Stimulated activated naive CD8-positive, alpha-beta T cell treated with anti-CD3 and anti-CD28 coated beads, Interleukin-15, Interleukin-2, amounts not matched to agents 100 ng/mL and 50 ng/mL, for 24 hours (primary cell): ENCODE measurements around the gene CNTNAP2.
"Not testable (repeated sequence)": the region's sequence is repeated elsewhere in the genome, so short reads cannot be mapped to it uniquely, and the experiment has no call there.

Experiments used
- H3K27ac Mint-ChIP-seq: one replicate; pipeline ENCODE4 v1.8.0; 2021; ENCODE audit warnings: mild to moderate bottlenecking, mixed read lengths
- H3K27me3 Mint-ChIP-seq: one replicate; pipeline ENCODE4 v1.8.0; 2021; ENCODE audit warnings: mixed read lengths
- H3K36me3 Mint-ChIP-seq: one replicate; pipeline ENCODE4 v1.8.0; 2021; ENCODE audit warnings: low read depth, mixed read lengths
- H3K4me1 Mint-ChIP-seq: one replicate; pipeline ENCODE4 v1.8.0; 2021; ENCODE audit warnings: low read depth, mixed read lengths
- H3K4me3 Mint-ChIP-seq: one replicate; pipeline ENCODE4 v1.8.0; 2021; ENCODE audit warnings: mild to moderate bottlenecking, mixed read lengths
- H3K9me3 Mint-ChIP-seq: one replicate; pipeline ENCODE4 v1.8.0; 2021; ENCODE audit warnings: mixed read lengths

Gene CNTNAP2

DNA sequence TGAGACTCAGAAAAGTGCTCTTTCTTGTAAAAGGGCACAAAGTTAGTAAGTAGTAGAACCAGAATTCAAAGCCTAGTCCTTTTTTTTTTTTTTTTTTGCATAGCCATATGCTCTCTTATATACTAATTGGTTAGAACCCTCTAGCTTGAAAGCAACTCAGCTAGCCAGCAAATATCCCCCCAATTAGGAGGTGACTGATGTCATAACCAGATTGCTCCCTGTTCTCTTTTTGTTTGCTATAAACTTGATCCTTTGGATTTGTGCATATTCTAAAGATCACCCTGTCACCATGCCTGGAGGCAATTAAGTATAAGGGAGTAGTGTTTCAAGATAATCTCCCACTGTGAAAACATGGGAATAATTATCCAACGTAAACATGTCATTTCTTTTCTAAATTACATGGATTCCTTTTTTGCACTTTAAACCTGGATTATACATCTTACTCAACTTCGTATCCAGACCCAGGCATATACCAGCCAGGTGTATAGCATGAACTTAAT, 963.4 kb downstream of the CNTNAP2 start:
- Mint-ChIP-seq H3K4me1 (no peaks in the 10 kb centered on the region), H3K9me3 (peaks cover 9% of the 10 kb centered on the region), H3K27me3 (no peaks in the 10 kb centered on the region), H3K4me3 (no peak overlapping the region), H3K27ac (no peak overlapping the region), H3K36me3 (no peaks in the 10 kb centered on the region)

DNA sequence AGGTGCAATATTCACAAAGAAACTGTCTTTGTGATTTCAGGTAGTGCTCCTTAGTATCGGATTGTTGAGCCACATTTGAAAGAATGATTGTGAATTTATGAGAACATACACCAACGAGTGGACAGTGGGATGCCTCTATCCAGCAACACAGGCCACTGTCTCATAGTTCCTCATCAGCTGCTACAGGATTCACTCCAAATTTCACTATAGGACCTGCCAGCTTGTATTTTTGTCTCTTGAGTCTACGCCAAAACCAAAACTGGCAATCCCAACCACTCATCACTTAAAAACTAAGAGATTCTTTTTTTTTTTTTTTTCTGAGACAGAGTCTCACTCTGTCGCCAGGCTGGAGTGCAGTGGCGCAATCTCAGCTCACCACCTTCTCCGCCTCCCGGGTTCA, 964.5 kb downstream of the CNTNAP2 start:
- Mint-ChIP-seq H3K27ac (no peak overlapping the region), H3K27me3 (no peaks in the 10 kb centered on the region), H3K9me3 (peaks cover 13% of the 10 kb centered on the region), H3K4me1 (no peaks in the 10 kb centered on the region), H3K4me3 (no peak overlapping the region), H3K36me3 (no peaks in the 10 kb centered on the region)

DNA sequence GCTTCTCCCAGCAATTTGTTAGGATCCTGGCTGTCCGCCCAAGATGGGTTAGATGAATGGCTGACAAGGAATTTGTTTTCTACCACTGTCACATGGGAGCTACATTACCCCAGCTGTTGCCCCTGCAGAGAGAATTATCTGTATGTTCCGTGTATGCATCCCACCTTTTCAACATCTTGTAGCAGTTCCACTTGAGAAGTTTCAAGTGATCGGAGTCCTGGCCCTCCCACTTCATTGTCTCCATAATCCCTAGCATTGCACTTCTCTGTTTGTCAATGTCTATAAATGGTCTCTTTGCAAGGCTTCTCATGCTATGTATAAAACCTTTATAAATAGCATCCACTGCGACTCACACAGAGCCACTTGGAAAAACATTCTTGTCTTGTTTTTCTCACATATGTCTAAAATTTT, 972.5 kb downstream of the CNTNAP2 start:
- Mint-ChIP-seq H3K27me3 (no peaks in the 10 kb centered on the region), H3K9me3 (peaks cover 3% of the 10 kb centered on the region), H3K36me3 (no peaks in the 10 kb centered on the region), H3K27ac (no peak overlapping the region), H3K4me1 (no peaks in the 10 kb centered on the region), H3K4me3 (no peak overlapping the region)

DNA sequence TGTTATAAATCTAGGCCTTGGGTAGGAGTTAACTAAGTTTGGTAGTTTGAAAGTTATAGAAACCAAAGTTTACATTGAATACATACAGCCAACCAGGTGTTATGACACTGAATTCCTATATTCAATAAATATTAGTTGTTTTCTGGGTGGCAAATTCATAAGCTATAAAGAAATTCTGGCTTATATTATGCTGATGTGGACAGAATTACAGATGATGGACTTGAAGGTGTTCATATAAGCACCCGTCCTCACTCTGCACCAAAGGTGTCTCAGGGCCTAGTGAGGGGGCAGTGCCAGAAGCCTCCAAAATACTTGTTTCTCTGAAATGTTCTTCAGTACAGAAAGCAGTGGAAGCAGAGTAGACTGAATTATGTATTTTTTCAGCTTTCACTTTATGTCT, 973.0 kb downstream of the CNTNAP2 start:
- H3K27ac Mint-ChIP-seq = no peak overlapping the region
- peaks cover 3% of the 10 kb centered on the region for H3K9me3 Mint-ChIP-seq
- no peaks in the 10 kb centered on the region for H3K27me3 Mint-ChIP-seq
- H3K4me3 Mint-ChIP-seq = no peak overlapping the region
- no peaks in the 10 kb centered on the region for H3K36me3 Mint-ChIP-seq
- H3K4me1 Mint-ChIP-seq = no peaks in the 10 kb centered on the region

DNA sequence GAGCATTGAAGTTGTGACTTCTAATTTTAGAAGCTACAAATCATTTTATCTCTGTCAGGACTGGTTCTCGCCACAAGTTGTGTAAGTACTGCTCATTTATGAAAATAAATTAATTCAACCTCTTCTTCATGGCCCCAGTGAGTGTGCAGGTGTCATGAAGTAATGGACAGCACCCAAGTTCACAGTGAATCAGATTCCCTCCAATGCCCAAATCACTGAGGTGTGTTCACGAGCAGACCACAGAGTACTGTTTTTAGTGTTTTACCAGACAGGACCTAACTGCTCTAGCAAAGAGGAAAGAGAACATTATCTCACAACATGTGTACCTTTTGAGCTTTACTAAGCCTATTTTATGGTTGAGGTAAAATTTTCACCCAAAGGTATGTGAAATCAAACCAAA, 980.0 kb downstream of the CNTNAP2 start:
- H3K36me3 Mint-ChIP-seq = no peaks in the 10 kb centered on the region
- no peak overlapping the region for H3K4me3 Mint-ChIP-seq
- H3K27me3 Mint-ChIP-seq = no peaks in the 10 kb centered on the region
- no peak overlapping the region for H3K27ac Mint-ChIP-seq
- H3K4me1 Mint-ChIP-seq = no peaks in the 10 kb centered on the region
- peaks cover 15% of the 10 kb centered on the region for H3K9me3 Mint-ChIP-seq

DNA sequence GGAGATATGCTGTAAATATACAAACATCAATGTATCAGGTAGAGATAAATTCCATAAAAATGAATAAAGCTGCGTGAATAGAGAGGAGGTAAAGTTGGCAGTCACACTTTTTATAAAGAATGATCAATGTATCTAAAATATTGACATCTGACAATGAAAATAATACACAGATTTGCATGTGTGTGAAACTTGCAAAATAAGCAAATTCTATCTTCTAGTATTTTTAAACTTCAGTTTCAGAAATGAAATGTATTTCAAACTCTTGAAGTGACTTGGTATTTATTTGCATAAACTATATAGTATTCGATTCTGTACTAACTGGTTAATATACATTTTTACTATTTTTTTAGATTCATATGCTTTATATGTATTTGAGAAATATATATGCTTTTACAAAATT, 986.6 kb downstream of the CNTNAP2 start:
- Mint-ChIP-seq H3K36me3 (no peaks in the 10 kb centered on the region), H3K27ac (no peak overlapping the region), H3K4me3 (no peak overlapping the region), H3K9me3 (peaks cover 17% of the 10 kb centered on the region), H3K27me3 (no peaks in the 10 kb centered on the region), H3K4me1 (no peaks in the 10 kb centered on the region)

DNA sequence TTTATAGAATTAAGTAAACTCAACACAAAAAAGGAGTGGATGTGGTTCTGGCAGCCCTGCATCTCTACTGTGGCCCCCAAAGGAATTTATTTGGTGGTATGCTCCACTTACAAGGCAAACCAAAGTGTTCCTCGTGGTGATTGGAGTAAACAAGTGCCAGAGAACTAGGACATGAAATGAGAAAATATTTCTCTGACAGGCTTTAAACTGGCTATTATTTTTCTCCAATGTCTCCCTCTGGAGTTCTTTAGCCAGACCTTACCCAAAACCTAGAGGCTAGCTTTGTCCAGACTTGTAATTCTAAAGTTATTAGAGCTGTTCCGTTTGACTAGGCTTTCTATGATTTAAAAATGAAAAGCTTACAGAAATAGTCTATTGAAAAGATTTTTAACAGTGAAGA, 990.1 kb downstream of the CNTNAP2 start:
- Mint-ChIP-seq H3K27me3 (no peaks in the 10 kb centered on the region), H3K4me3 (no peak overlapping the region), H3K4me1 (no peaks in the 10 kb centered on the region), H3K36me3 (no peaks in the 10 kb centered on the region), H3K9me3 (peaks cover 24% of the 10 kb centered on the region), H3K27ac (no peak overlapping the region)

DNA sequence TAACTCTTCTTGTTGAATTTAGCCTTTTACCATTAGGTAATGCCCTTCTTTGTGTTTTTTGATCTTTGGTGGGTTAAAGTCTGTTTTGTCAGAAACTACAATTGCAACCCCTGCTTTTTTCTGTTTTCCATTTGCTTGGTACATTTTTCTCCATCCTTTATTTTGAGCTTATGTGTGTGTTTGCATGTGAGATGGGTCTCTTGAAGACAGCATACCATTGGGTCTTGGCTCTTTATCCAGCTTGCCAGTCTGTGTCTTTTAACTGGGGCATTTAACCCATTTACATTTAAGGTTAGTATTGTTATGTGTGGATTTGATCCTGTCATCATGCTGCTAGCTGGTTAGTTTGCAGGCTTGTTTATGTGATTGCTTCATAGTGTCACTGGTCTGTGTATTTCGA, 997.9 kb downstream of the CNTNAP2 start:
- not testable (repeated sequence) for H3K4me1 Mint-ChIP-seq, H3K27ac Mint-ChIP-seq, H3K27me3 Mint-ChIP-seq, H3K36me3 Mint-ChIP-seq, H3K4me3 Mint-ChIP-seq
- peaks cover 39% of the 10 kb centered on the region for H3K9me3 Mint-ChIP-seq

DNA sequence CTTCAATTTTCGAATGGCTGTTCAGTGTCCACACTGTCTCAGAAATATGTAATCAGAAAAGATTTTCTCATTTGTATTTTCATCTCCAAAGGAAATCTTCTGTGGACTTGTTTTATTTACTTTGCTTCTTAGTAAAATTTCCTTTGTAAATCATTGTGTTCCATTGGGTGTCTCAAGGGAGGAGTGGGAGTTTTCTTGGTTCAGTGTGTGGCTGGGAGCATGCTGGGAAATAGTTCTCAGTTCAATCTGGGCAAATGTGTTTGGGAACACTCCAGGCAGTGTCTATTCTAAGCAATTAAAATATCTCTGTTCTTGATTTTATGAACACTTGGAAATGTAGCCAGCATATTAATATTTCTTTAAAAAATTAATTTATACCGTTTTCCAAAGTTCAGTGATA, 1019.8 kb downstream of the CNTNAP2 start:
- Mint-ChIP-seq H3K4me3 (no peak overlapping the region), H3K27me3 (no peaks in the 10 kb centered on the region), H3K9me3 (peaks cover 10% of the 10 kb centered on the region), H3K36me3 (no peaks in the 10 kb centered on the region), H3K27ac (no peak overlapping the region), H3K4me1 (no peaks in the 10 kb centered on the region)

DNA sequence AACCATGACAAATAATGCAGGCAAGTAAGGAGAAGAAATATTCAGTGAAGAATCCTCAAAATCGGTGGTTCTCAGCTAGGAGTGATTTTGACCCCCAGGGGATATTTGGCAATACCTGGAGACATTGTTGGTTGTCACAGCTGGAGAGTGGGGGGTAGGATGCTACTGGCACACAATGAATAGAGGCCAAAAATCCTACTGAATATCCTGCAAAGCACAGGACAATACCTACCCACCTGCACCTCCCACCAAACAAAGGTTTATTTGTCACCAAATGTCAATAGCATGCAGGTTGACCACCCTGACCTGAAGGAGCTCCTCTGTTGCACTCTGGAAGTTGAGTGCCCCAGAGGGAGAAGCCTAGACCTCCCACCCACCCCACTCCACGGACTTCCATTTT, 1028.6 kb downstream of the CNTNAP2 start:
- Mint-ChIP-seq H3K36me3 (no peaks in the 10 kb centered on the region), H3K9me3 (peaks cover 10% of the 10 kb centered on the region), H3K27me3 (no peaks in the 10 kb centered on the region), H3K27ac (no peak overlapping the region), H3K4me1 (no peaks in the 10 kb centered on the region), H3K4me3 (no peak overlapping the region)

DNA sequence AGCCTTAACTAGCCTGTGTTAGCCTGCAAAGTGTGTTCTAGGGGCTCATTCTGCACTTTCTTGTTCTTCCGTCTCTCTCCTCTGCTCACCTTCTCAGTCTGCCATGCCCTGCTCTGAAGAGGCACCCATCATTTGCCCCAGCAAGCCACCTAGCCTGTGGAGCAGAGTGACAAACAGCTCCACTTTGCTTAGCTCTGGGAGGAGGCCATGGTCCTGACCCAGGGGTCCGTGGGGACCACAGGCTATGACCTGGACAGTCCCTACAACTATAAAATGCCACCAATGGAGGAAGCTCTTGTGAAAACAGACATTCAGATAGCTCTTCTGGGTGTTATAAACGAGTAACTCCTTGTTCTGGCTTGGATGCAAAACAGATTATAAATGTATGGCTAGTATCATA, 1029.6 kb downstream of the CNTNAP2 start:
- Mint-ChIP-seq H3K27me3 (no peaks in the 10 kb centered on the region), H3K27ac (no peak overlapping the region), H3K9me3 (peaks cover 8% of the 10 kb centered on the region), H3K4me3 (no peak overlapping the region), H3K4me1 (no peaks in the 10 kb centered on the region), H3K36me3 (no peaks in the 10 kb centered on the region)

DNA sequence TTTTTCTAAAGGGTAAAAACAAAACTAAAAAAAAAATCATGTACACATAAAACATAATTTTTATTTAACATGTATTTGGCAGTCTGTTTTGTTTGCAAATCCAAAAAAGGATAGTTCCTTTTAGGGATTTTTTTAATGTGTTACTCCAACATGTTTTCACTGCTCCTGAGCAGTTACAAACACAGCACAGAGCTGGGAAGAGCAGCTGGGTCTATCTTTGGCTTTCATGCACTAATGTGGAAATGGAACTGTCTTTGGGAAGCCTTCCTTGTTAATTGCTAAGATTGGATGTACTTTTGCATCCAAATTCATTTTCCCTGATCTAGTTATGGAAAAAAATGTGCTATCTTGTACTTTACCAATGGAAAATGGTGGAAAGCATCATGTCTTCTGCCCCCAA, 1035.1 kb downstream of the CNTNAP2 start:
- Mint-ChIP-seq H3K27ac (no peak overlapping the region), H3K27me3 (no peaks in the 10 kb centered on the region), H3K9me3 (peaks cover 14% of the 10 kb centered on the region), H3K4me3 (no peak overlapping the region), H3K36me3 (no peaks in the 10 kb centered on the region), H3K4me1 (no peaks in the 10 kb centered on the region)

DNA sequence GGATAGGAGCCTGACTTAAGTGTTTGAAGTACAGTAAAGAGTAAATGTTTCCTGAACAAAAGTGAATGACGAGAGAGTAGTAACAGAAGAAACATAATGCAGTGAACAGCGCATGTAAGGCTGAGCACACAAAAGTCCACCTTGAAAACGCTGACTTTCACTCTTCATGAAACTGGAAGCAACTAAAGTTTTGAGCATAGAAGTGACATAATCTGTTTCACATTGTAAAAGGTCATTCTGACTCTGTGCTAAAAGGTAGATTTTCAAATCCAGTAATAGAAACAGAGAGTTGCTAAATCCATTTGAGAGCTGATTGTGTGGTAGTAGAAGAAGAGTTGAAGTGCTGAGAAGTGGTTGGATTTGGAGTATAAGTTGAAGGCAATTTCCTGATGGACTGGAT, 1037.0 kb downstream of the CNTNAP2 start:
- Mint-ChIP-seq H3K27ac (no peak overlapping the region), H3K36me3 (no peaks in the 10 kb centered on the region), H3K4me3 (no peak overlapping the region), H3K27me3 (no peaks in the 10 kb centered on the region), H3K9me3 (peaks cover 14% of the 10 kb centered on the region), H3K4me1 (no peaks in the 10 kb centered on the region)

DNA sequence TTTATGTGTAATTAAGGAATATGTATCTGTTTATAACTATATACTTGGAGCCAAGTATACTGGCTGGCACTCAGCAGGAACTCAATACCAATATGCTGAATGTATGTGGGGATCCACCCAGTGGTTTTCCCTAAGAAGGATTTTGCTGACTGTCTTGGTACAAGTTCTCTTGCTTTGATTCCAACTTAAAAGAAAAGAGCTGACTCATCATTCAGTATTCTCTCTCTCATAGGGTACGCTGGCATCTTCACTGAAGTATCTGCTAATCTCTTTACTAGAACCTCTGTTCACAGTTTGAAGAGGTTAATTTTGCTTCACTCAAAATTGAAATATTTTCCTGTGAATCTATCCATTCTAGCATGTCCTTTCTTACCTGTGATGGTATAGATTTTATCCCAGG, 1044.8 kb downstream of the CNTNAP2 start:
- Mint-ChIP-seq H3K4me3 (no peak overlapping the region), H3K9me3 (peaks cover 11% of the 10 kb centered on the region), H3K4me1 (no peaks in the 10 kb centered on the region), H3K36me3 (no peaks in the 10 kb centered on the region), H3K27ac (no peak overlapping the region), H3K27me3 (no peaks in the 10 kb centered on the region)

DNA sequence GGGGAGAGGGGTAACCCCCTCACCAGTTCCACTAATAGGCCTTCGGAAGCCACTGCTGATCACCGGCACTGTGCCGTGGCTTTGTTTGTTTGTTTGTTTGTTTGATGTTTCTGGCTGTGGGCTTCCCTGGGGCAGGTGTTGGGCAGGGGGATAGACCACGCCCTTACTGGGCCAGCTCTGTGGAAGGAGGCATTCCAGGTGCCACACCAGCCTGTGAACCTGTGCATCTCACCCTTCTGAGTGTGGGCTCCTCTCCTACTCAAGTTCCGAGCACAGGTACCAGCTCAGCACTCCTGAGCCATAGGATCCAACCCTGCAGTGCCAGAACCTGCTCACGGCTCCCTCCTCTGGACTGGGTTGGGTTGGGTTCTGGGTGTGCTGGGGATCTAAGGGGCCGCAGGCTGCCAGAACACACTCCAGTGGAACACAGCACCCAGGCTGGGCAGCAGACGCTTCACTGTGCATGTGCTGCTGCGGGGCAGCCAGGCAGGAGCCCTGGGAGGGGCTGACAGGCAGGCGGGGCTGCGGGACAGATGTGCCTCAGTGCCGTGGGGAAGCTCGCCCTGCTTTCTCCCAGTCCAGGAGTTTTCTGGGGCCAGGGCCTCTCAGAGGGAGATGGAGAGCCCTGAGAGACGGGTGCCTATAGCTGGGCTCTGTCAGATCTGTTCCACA, 1053.9 kb downstream of the CNTNAP2 start:
- Mint-ChIP-seq H3K27me3 (no peaks in the 10 kb centered on the region), H3K36me3 (no peaks in the 10 kb centered on the region), H3K4me3 (no peak overlapping the region), H3K9me3 (peaks cover 7% of the 10 kb centered on the region), H3K27ac (no peak overlapping the region), H3K4me1 (no peaks in the 10 kb centered on the region)

DNA sequence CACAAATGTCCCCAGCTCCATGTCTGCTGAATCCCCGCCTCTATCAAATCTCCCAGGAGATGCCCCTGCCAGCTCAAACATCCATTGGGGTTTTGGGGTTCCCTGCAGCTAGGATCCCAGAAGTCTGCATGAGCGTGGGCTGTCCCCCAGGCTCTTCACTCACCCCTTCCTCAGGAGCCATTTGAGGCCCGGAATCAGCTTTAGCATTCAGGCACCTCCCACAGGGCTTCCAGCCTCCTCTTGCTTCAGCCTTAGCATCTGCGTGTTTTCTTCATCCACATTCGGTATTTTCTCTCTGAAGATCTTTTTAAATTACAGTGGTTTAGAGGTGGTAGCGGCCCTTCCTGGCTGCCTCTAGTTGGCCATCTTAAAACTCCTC, 1054.4 kb downstream of the CNTNAP2 start:
- Mint-ChIP-seq H3K36me3 (no peaks in the 10 kb centered on the region), H3K27me3 (no peaks in the 10 kb centered on the region), H3K9me3 (peaks cover 8% of the 10 kb centered on the region), H3K4me1 (no peaks in the 10 kb centered on the region), H3K27ac (no peak overlapping the region), H3K4me3 (no peak overlapping the region)
